OCI-LY7 (cell line): ENCODE results near the gene CTNNA2. TPM values are rescaled to one million over a fixed set of nuclear protein-coding genes. Genes with fewer than 3 reads are reported as not detected.

ENCODE experiments used
- BruUV-seq: library from RNA; stranded (reverse); fragments of 400-500 nt; replicated peaks from 2 replicates; lab custom pipeline; 2021; lab: Mats Ljungman, UMichigan
- CTCF ChIA-PET: fragments of 300-600 bp; sonication (Branson Sonifier 250); formaldehyde crosslinking; loops from one replicate; lab custom pipeline; 2022; ENCODE audit warnings: antibody characterized with exemption; ENCODE audit not compliant: unreplicated experiment; lab: Charles Lee
- POLR2A ChIA-PET: fragments of 300-600 bp; sonication (Branson Sonifier 250); formaldehyde crosslinking; loops from one replicate; lab custom pipeline; 2022; ENCODE audit warnings: antibody characterized with exemption; lab: Charles Lee
- DNase-seq: peaks from one replicate; pipeline ENCODE4 v3.0.0-alpha.2; 2015; ENCODE audit warnings: low spot score
- H2AFZ ChIP-seq: fragments of 200-600 bp; sonication (generic), shearing (Covaris generic); 2 replicates; pipeline ENCODE4 v1.6.1; 2014; ENCODE audit warnings: mild to moderate bottlenecking, antibody characterized with exemption, low read length, moderate library complexity
- H3K27ac ChIP-seq: fragments of 200-600 bp; sonication (generic); 2 replicates; pipeline ENCODE4 v1.5.1; 2014; ENCODE audit warnings: mixed run types, low read depth, mild to moderate bottlenecking, moderate library complexity, low read length, inconsistent platforms; ENCODE audit not compliant: poor library complexity, severe bottlenecking
- H3K36me3 ChIP-seq: fragments of 200-600 bp; sonication (generic); 2 replicates; pipeline ENCODE4 v1.6.1; 2014; ENCODE audit warnings: mild to moderate bottlenecking, antibody characterized with exemption, low read length, moderate library complexity, mixed read lengths; ENCODE audit not compliant: insufficient read depth
- H3K4me1 ChIP-seq: fragments of 200-600 bp; sonication (generic); 2 replicates; pipeline ENCODE4 v1.5.1; 2014; ENCODE audit warnings: mild to moderate bottlenecking, low read length; ENCODE audit not compliant: insufficient read depth, poor library complexity, severe bottlenecking
- H3K4me2 ChIP-seq: fragments of 200-600 bp; sonication (generic); 2 replicates; pipeline ENCODE4 v1.6.1; 2014; ENCODE audit warnings: mild to moderate bottlenecking, low read length
- H3K4me3 ChIP-seq: fragments of 200-600 bp; sonication (generic); 2 replicates; pipeline ENCODE4 v1.5.1; 2014; ENCODE audit warnings: mild to moderate bottlenecking, low read depth, low read length; ENCODE audit not compliant: poor library complexity, severe bottlenecking
- H3K79me2 ChIP-seq: fragments of 200-600 bp; sonication (generic); 2 replicates; pipeline ENCODE4 v1.6.1; 2016; ENCODE audit warnings: low read depth, mild to moderate bottlenecking, low read length, moderate library complexity, mixed read lengths; ENCODE audit not compliant: insufficient read depth
- H3K9me2 ChIP-seq: fragments of 200-600 bp; sonication (generic); 2 replicates; pipeline ENCODE4 v1.6.1; 2016; ENCODE audit warnings: mild to moderate bottlenecking, low read length, mixed read lengths; ENCODE audit not compliant: insufficient read depth
- H3K9me3 ChIP-seq: fragments of 200-600 bp; sonication (generic); 2 replicates; pipeline ENCODE4 v1.6.1; 2014; ENCODE audit warnings: mild to moderate bottlenecking, mixed run types, low read length, mixed read lengths
- H4K20me1 ChIP-seq: fragments of 200-600 bp; sonication (generic); 2 replicates; pipeline ENCODE4 v1.6.1; 2014; ENCODE audit warnings: mild to moderate bottlenecking, antibody characterized with exemption, low read length, moderate library complexity, mixed read lengths; ENCODE audit not compliant: insufficient read depth
- CTCF ChIP-seq: fragments of 200-600 bp; sonication (generic); conservative IDR thresholded peaks from 2 replicates; pipeline ENCODE4 v1.5.1; 2014; ENCODE audit warnings: mild to moderate bottlenecking, antibody characterized with exemption, low read length, moderate library complexity, mixed read lengths
- EZH2phosphoT487 ChIP-seq: fragments of 200-600 bp; sonication (generic); IDR thresholded peaks from 2 replicates; pipeline ENCODE4 v1.6.1; 2018; ENCODE audit warnings: low read depth, borderline replicate concordance, mild to moderate bottlenecking, mixed run types, antibody characterized with exemption, low read length, moderate library complexity, mixed read lengths
- intact Hi-C: fragments of 100-400 bp; cut with micrococcal nuclease; formaldehyde crosslinking; loops from one replicate; pipeline ENCODE4 v1.10.0; 2022; ENCODE audit not compliant: unreplicated experiment
- total RNA-seq, 2 experiments: library from RNA; depleted of rRNA in 1 of 2; stranded (reverse); fragments of >200 nt in 1 of 2; shearing (Covaris generic) in 1 of 2; gene quantifications; 2 replicates each; pipeline ENCODE4 v1.2.3, GENCODE V29; 2014 to 2022

Gene CTNNA2
- total RNA-seq, 2 experiments from 2014 or later, result 0.19 to 2.7 TPM

DNA sequence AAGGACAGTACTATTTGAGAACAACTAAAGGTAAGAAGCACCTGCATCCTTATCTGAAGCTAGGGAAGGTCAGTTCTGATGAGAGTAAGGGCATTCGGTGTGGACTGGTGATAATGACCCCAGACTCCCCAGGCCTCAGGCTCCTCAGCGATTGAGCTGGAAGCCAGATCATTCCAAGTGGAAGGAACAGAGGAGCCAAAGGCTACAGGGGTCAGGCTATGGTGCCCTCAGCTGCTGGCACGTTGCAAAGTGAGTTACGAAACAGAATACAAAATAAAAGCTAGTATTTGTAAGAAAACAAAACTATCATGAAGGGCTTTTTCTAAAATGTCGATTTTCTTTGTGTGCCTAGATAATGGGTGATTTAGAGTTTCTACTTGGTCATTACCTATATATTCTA, 960.2 kb downstream of the CTNNA2 start:
- H4K20me1 ChIP-seq, result no peaks in the 10 kb centered on the region
- no peak overlapping the region for H3K4me2 ChIP-seq
- H3K9me2 ChIP-seq, result no peaks in the 10 kb centered on the region
- no peak overlapping the region for H2AFZ ChIP-seq
- no peak for DNase-seq
- H3K4me1 ChIP-seq, result no peaks in the 10 kb centered on the region
- intact Hi-C loops, result no loop called here
- no peaks in the 10 kb centered on the region for H3K9me3 ChIP-seq
- H3K27ac ChIP-seq, result no peak overlapping the region
- no TSS peak for BruUV-seq
- H3K79me2 ChIP-seq, result no peaks in the 10 kb centered on the region
- no peak overlapping the region for H3K4me3 ChIP-seq
- ChIA-PET CTCF (no interaction called here), POLR2A (interaction anchor here (1.5 kb wide), 1 partner anchor 9 kb away, joined by 3 read pairs; no protein-coding TSS in a partner anchor)
- no peak for TF ChIP-seq EZH2phosphoT487
- no peak for TF ChIP-seq CTCF
- H3K36me3 ChIP-seq, result no peaks in the 10 kb centered on the region

DNA sequence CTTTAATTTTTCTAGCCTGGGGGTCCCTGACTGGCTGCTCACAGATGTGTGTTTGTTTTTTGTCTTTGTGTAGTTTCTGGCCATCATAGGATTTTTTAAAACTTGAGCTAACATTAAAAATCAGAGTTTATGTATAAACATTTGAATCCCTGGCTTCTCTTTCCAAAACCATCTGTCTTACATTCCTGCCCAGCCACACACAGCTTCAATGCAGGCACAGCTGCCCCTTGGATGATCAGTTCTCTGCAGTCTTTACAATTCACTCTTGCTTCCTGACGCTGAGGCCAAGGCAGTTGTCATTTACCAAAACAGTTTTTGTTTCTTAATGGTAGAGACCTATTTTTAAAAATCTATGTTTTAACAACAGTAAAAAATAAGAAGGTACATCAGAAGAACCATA, 960.9 kb downstream of the CTNNA2 start:
- Histone ChIP-seq H3K36me3 (no peaks in the 10 kb centered on the region), H4K20me1 (no peaks in the 10 kb centered on the region), H2AFZ (no peak overlapping the region), H3K4me3 (no peak overlapping the region), H3K27ac (no peak overlapping the region), H3K4me2 (no peak overlapping the region), H3K79me2 (no peaks in the 10 kb centered on the region), H3K4me1 (no peaks in the 10 kb centered on the region), H3K9me3 (no peaks in the 10 kb centered on the region), H3K9me2 (no peaks in the 10 kb centered on the region)
- no peak for DNase-seq
- CTCF ChIA-PET, result no interaction called here
- no peak for TF ChIP-seq CTCF
- no peak for TF ChIP-seq EZH2phosphoT487
- intact Hi-C loops, result no loop called here
- no TSS peak for BruUV-seq
- POLR2A ChIA-PET, result interaction anchor here (0.7 to 1.5 kb wide), 3 partner anchors 8 to 107 kb away, joined by 3 to 4 read pairs (median 3); no protein-coding TSS in a partner anchor

GRCh38 chr2:80475970-80476369, 963.1 kb downstream of the CTNNA2 start:
- ChIA-PET CTCF (no interaction called here), POLR2A (interaction anchor here (1.3 kb wide), 1 partner anchor 22 kb away, joined by 3 read pairs; no protein-coding TSS in a partner anchor)
- H3K79me2 ChIP-seq, result no peaks in the 10 kb centered on the region
- H2AFZ ChIP-seq, result no peak overlapping the region
- H3K4me3 ChIP-seq, result no peak overlapping the region
- no peak for DNase-seq
- no peaks in the 10 kb centered on the region for H4K20me1 ChIP-seq
- no peaks in the 10 kb centered on the region for H3K36me3 ChIP-seq
- intact Hi-C loops, result no loop called here
- no peak overlapping the region for H3K4me2 ChIP-seq
- no peaks in the 10 kb centered on the region for H3K4me1 ChIP-seq
- no peaks in the 10 kb centered on the region for H3K9me2 ChIP-seq
- H3K27ac ChIP-seq, result no peak overlapping the region
- no peak for TF ChIP-seq EZH2phosphoT487
- no peak for TF ChIP-seq CTCF
- no TSS peak for BruUV-seq
- H3K9me3 ChIP-seq, result no peaks in the 10 kb centered on the region
